ENCODE results near the gene PLS1. TPM values are rescaled to one million over a fixed set of nuclear protein-coding genes. Genes with fewer than 3 reads are reported as not detected.

Gene PLS1
- total RNA-seq, 1 donor from 2014 or later: 22.5 TPM

GRCh38 chr3:142716102-142716501 is 119.9 kb downstream of the PLS1 start:
- H2AFZ ChIP-seq (replicated peaks): no peak overlapping the region
- H4K20me1 ChIP-seq (ENCODE audit: low read depth): no peaks in the 10 kb centered on the region
- Mint-ChIP-seq H3K36me3 (peaks cover 2% of the 10 kb centered on the region), H3K9me3 (no peaks in the 10 kb centered on the region), H3K4me3 (no peak overlapping the region), H3K4me1 (no peaks in the 10 kb centered on the region), H3K27me3 (ENCODE audit: insufficient read depth, low read depth) (no peaks in the 10 kb centered on the region), H3K27ac (no peak overlapping the region)
- TF ChIP-seq EZH2phosphoT487 (IDR thresholded peaks at IDR 0.05) (no peak), EZH2 (IDR thresholded peaks at IDR 0.05) (no peak), CTCF (IDR thresholded peaks at IDR 0.05) (no peak)
- no peaks in the 10 kb centered on the region for H3K4me1 ChIP-seq
- no peaks in the 10 kb centered on the region for H3K9me3 ChIP-seq (ENCODE audit: low read depth)
- H3K9ac ChIP-seq: no peak overlapping the region
- no peaks in the 10 kb centered on the region for H3F3A ChIP-seq (ENCODE audit: low read depth)
- H3K79me2 ChIP-seq (ENCODE audit: low read depth): no peaks in the 10 kb centered on the region
- no peaks in the 10 kb centered on the region for H3K36me3 ChIP-seq
- H3K27me3 ChIP-seq: no peaks in the 10 kb centered on the region
- DNase-seq (ENCODE audit: low spot score): no peak
- H3K4me2 ChIP-seq: no peak overlapping the region
- no peak overlapping the region for H3K27ac ChIP-seq
- no peak overlapping the region for H3K4me3 ChIP-seq

GRCh38 chr3:142723665-142723967 is 127.4 kb downstream of the PLS1 start:
- Histone ChIP-seq H3K9ac (no peak overlapping the region), H4K20me1 (ENCODE audit: low read depth) (peaks cover 7% of the 10 kb centered on the region), H3K4me1 (peaks cover 11% of the 10 kb centered on the region), H3K27ac (no peak overlapping the region), H3K9me3 (ENCODE audit: low read depth) (no peaks in the 10 kb centered on the region), H3K36me3 (no peaks in the 10 kb centered on the region), H3K27me3 (no peaks in the 10 kb centered on the region), H3K4me3 (peak overlapping the region; percentile 81), H3F3A (ENCODE audit: low read depth) (peaks cover 19% of the 10 kb centered on the region), H2AFZ (replicated peaks) (peak overlapping the region; percentile 65), H3K79me2 (ENCODE audit: low read depth) (peaks cover 28% of the 10 kb centered on the region), H3K4me2 (peak overlapping the region; percentile 90)
- Mint-ChIP-seq H3K4me1 (peaks cover 19% of the 10 kb centered on the region), H3K27me3 (ENCODE audit: insufficient read depth, low read depth) (no peaks in the 10 kb centered on the region), H3K27ac (no peak overlapping the region), H3K9me3 (peaks cover 6% of the 10 kb centered on the region), H3K36me3 (peaks cover 2% of the 10 kb centered on the region), H3K4me3 (peak overlapping the region; percentile 88)
- no peak for TF ChIP-seq CTCF (IDR thresholded peaks at IDR 0.05)
- TF ChIP-seq EZH2 (IDR thresholded peaks at IDR 0.05): no peak
- no peak for TF ChIP-seq EZH2phosphoT487 (IDR thresholded peaks at IDR 0.05)
- no peak for DNase-seq (ENCODE audit: low spot score)

GRCh38 chr3:142723968-142724681 is 127.9 kb downstream of the PLS1 start, which contains the start of gene TRPC1:
Gene TRPC1 (plus strand): TSS chr3:142724034. CDS start chr3:142724560, 526 bp downstream.
- peaks cover 7% of the 10 kb centered on the region for H4K20me1 ChIP-seq (ENCODE audit: low read depth)
- H3K9me3 ChIP-seq (ENCODE audit: low read depth): no peaks in the 10 kb centered on the region
- peaks cover 19% of the 10 kb centered on the region for H3F3A ChIP-seq (ENCODE audit: low read depth)
- H3K4me1 ChIP-seq: peaks cover 11% of the 10 kb centered on the region
- Mint-ChIP-seq H3K27me3 (ENCODE audit: insufficient read depth, low read depth) (no peaks in the 10 kb centered on the region), H3K4me3 (peak within 1 kb of the TSS; percentile 95), H3K9me3 (peaks cover 6% of the 10 kb centered on the region), H3K36me3 (peaks cover 2% of the 10 kb centered on the region), H3K4me1 (peaks cover 19% of the 10 kb centered on the region), H3K27ac (peak within 1 kb of the TSS; percentile 92)
- no peaks in the 10 kb centered on the region for H3K27me3 ChIP-seq
- peaks cover 31% of the 10 kb centered on the region for H3K79me2 ChIP-seq (ENCODE audit: low read depth)
- peak; percentile 94 for DNase-seq (ENCODE audit: low spot score)
- H3K4me3 ChIP-seq: peak within 1 kb of the TSS; percentile 81
- H3K27ac ChIP-seq: peak within 1 kb of the TSS; percentile 98
- H3K9ac ChIP-seq: peak within 1 kb of the TSS; percentile 54
- peak within 1 kb of the TSS; percentile 75 for H2AFZ ChIP-seq (replicated peaks)
- peak within 1 kb of the TSS; percentile 90 for H3K4me2 ChIP-seq
- no peaks in the 10 kb centered on the region for H3K36me3 ChIP-seq
- TF ChIP-seq EZH2 (IDR thresholded peaks at IDR 0.05) (no peak), CTCF (IDR thresholded peaks at IDR 0.05) (no peak), EZH2phosphoT487 (IDR thresholded peaks at IDR 0.05) (no peak)

Data from neural progenitor cell (in vitro differentiated cells).